Activated CD4-positive, alpha-beta T cell treated with anti-CD3 and anti-CD28 coated beads for 24 hours (primary cell): ENCODE results near the gene DICER1.

ENCODE experiments used
- DNase-seq, 2 donors: peaks; one replicate each; pipeline ENCODE4 v3.0.0-alpha.2; 2020; ENCODE audit warnings: low read depth in 2 of 2

Gene DICER1

GRCh38 chr14:95040708-95041476 is 116.4 kb downstream of the DICER1 start:
- DNase-seq = no peak

DNA sequence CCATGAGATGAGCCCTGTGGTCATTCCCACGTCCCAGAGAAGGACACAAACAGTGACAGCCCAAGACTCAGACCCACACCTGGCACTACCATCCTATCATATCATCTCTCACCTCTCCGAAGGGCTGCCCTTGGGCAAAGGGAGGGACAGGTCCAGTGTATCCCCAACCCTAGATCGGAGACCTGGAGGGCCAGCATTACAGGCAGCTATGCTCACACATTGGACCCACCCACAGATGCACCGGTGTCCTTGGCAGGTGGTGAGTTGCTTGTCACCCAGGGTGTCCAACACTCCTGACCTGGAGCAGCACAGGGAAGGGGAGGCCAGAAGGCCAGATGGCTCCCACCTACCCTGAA is 117.4 kb downstream of the DICER1 start:
- no peak for DNase-seq

DNA sequence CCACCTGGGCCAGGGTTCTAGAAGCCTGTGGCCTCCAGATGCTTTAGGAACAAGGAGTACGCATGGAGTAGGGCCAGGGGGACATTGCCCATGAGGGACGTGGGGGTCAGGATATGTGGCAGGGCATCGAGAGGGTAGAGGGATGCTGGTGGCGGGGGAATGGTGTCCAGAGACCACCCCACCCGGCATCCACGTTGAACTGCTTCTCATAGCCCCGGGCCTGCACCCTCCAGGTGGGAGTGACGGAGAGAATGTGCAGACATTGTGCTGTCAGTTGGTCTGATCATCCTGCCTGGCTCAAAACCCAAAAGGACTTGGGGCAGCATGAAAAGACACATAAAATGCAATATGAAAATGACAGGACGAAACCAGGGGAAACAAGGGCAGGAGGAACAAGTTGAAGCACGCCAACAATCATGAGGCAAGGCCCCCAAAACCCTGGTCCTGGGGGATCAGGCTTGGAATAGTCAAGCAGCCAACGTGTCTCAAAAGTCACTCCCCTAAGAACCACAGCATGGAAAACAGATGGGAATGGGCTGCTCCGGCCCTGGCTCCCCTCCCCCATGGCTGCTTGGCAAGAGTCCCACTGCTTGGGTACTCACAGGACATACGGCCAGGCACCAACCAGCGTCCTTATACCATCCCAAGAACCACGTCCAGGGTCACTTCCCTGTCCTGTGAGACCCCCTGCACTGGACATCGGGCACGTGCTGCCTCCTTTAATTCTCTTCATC is 117.9 kb downstream of the DICER1 start:
- no peak for DNase-seq

- no peak for DNase-seq
Measured at GRCh38 chr14:95038521-95039250, 118.6 kb downstream of the DICER1 start.

- no peak for DNase-seq
Measured at GRCh38 chr14:95037273-95037672, 120.1 kb downstream of the DICER1 start.
